Left renal pelvis (tissue), 4 donors: ENCODE data around the gene SEC23A. TPM values are rescaled to one million over a fixed set of nuclear protein-coding genes. Genes with fewer than 3 reads are reported as not detected.
"Not testable (repeated sequence)": the region's sequence is repeated elsewhere in the genome, so short reads cannot be mapped to it uniquely, and the experiment has no call there.

Experiments
- DNase-seq, 4 donors: peaks; one replicate each; pipeline ENCODE4 v3.0.0-alpha.2; 2013; ENCODE audit warnings: low read depth in 4 of 4, low spot score in 3 of 4
- polyA plus RNA-seq, 4 donors: library from polyadenylated mRNA; unstranded; fragments of 120-200 nt; gene quantifications; one replicate each; pipeline ENCODE4 v1.2.1, GENCODE V29; 2013; ENCODE audit not compliant: insufficient read length in 4 of 4

The SEC23A gene
- polyA plus RNA-seq, result 100 to 1,000 TPM in 1 of 4 donors, 10 to 100 TPM in 3; 60.5 to 120 (median 69.1) TPM

DNA sequence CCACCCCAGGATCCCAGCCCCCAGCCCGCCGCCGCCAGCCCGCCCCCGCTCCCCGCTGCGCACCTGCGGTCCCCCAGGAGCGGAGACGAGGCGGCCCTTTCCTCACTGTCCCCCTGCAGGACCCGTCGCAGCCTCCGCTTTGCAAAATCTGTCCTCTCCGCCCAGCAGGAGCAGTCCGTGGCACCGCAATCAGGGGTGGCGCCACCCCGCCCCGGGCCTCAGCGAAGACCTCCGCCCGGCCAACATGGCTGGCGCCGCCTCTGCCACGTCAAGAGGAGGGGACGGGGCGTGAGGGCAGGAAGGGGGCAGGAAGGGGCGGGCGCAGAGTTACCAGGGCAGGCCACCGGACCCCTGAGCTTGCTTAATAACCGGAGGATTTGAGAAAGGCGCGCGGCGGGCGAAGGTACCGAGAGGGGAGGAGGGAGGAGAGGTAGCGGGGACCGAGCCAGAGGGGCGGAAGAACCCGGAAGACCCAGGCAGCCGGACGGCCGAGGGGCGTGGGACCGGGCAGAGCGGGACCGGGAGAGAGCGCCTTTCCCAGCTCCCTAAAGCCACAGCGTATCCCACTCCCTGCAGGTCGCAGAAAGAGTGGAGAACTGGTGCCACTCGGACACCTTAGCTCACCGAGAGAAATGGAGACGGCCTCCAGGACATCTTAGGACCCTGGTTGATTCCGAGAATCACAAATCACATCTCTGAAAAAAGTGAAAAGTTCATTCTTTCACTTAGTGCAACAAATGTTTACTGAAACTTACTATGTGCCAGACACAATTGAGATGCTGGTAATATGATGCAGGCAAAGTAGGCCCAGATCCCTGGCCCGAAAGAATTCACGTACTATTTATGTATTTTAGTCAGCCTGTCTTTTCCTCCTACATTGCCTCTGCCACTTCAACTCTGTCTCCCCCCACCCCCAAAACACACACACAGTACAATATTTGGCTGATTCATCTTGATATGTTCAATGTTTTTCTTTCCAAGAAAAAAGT is at the start of gene SEC23A:
Gene SEC23A, minus strand, starts transcription at position 267 of the 989 bp plus-strand sequence. CDS start 7,117 bp downstream, outside the sequence.
- DNase-seq, result peak; percentile 74 to 79 (median 74)

DNA sequence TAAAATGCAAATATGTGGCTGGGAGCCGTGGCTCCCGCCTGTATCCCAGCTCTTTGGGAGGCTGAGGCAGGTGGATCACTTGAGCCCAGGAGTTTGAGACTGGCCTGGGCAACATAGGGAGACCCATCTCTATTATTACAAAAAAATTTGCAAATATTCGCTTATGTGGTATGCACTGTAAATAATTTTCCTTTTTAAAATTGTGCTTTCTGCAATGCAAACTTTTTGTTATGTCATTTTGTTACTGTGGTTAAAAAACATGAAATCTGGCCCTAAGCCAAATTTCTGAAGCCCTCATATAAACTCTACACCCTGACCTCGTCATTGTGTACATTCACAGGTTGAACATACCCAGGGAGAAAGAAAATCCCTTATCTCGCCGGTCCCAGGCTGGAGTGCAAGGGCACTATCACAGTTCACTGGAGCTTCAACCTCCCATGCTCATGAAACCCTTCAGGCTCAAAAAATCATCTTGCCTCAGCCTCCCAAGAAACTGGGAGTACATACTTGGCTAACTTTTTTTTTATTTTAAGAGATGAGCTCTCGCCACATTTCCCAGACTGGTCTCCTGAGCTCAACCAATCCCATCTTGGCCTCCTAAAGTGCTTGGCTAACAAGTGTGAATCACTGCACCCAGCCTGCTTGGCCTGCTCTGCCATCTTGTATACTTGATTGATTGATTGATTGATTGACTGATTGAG is 42.4 kb upstream of the SEC23A start:
- no peak for DNase-seq

DNA sequence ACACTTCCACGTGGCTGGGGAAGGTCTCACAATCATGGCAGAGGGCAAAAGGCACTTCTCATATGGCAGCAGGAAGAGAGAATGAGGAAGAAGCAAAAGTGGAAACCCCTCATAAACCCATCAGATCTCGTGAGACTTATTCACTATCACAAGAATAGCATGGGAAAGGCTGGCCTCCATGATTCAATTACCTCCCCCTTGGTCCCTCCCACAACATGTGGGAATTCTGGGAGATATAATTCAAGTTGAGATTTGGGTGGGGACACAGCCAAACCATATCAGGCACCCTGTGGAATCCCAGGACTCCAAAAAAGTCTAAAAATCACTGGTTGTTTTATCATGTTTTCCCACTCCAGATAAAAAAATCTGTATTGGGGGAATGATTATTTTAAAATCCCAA is 40.2 kb upstream of the SEC23A start:
- DNase-seq, result not testable (repeated sequence)

DNA sequence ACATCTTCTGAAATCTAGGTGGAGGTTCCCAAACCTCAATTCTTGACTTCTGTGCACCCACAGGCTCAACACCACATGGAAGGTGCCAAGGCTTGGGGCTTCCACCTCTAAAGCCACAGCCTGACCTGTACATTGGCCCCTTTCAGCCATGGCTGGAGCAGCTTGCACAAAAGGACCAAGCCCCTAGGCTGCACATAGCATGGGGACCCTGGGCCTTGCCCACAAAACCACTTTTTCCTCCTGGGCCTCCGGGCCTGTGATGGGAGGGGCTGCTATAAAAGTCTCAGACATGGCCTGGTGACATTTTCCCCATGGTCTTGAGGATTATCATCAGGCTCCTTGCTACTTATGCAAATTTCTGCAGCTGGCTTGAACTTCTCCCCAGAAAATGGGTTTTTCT is 38.6 kb upstream of the SEC23A start:
- DNase-seq, result not testable (repeated sequence)

DNA sequence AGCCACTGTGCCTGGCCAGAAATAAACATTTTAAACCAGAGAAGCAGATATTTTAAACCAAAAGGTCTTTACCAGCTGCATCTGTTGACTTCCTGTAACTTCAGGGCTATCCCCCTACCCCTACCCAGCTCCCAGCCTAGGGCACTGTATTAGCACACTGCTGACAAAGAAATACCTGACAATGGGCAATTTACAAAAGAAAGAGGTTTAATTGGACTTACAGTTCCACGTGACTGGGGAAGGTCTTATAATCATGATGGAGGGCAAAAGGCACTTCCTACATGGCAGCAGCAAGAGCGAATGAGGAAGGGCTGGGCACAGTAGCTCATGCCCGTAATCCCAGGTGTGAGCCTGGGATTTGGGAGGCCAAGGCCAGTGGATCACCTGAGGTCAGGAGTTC is 37.1 kb upstream of the SEC23A start:
- DNase-seq, result no peak

DNA sequence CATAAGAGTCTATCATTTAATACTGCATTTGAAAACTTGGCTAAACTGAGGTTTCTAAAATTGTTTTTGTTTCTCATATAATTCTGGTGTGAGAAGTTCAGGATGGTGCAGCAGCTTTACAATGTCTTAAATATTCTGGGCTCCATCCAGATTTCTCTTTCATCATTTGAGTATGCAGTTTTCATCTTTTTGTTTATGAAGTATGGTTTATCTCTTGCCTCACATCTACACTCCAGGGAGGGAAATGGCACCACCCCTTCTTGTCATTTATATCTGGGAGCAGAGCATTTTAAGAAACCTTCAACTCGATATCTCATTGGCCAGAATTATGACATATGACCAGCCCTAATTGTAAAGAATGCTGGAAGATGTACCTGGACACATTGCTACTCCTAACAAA is 35.4 kb upstream of the SEC23A start:
- DNase-seq, result no peak

DNA sequence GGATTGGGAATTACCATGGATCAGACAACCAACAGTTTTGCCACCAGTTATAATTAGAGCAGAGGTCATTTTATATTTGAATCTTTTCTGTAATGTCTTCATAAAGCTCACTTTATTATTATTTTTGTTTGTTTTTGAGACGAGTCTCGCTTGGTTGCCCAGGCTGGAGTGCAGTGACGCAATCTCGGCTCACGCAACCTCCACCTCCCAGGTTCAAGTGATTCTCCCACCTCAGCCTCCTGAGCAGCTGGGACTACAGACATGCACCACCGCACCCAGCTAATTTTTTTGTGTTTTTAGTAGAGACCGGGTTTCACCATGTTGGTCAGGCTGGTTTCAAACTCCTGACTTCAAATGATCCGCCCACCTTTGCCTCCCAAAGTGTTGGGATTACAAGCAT is 34.8 kb upstream of the SEC23A start:
- DNase-seq, result not testable (repeated sequence)

DNA sequence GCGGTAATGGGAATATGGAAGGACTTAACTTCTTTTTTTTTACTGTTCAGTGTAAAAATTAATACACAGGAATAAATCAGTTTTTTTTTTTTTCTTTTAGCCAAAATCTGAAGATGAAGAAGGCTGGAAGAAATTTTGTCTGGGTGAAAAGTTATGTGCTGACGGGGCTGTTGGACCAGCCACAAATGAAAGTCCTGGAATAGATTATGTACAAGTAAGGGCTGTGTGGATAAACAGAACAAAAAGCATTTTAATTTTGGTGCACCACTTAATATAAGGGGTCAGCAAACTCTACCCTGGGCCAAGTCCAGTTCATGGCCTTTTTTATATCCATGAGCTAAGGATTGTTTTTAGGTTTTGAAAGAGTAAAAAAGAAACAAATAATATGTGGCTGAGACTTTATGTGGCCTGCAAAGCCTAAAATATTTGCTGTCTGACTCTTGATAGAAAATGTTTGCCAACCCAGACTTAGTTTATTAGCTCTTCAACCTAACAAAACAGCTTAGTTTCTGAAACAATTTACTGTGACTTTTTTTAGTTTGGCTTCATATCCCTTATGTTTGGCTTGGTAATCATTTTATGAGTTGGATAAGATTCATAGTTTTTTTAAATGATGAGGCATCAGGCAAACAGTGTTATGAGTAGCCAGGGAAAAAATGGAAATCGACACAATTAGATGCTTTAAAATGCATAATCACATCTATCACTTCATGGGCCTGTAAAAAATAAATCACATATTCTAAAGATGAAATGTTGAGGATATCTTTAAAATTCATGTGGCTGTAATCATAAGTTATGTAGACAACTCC is 19.5 kb upstream of the SEC23A start:
- no peak for DNase-seq

DNA sequence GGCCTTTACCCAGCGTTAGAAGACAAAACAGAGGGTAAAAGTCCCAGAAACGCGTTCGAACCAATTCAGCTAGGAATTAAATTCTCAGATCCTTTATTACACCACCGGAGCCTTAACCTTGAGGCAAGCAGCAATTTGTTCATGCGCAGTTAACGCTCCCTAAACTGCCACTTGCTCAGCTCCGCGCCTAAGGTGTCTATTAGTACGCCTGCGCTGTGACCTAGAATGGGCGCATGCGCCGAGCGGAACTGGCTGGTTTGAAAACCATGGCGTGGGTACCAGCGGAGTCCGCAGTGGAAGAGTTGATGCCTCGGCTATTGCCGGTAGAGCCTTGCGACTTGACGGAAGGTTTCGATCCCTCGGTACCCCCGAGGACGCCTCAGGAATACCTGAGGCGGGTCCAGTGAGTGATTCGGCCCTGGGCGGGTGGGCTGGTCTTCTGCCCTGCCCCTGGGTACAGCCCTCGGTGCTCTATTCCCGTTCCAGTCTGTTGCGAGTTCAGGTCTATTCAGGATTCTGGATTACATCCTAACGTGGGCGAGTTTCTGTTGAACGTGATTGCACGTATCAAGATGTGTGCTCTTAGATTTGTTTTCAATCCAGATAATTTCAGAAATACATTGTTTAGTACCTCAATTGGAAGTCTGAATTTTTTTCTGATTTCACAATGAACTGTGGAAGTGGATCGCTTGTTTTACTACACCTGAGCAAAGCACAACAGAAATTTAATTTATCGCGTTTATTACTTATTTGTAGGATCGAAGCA is 11.2 kb upstream of the SEC23A start, which contains the start of gene GEMIN2:
Gene GEMIN2, plus strand, starts transcription at position 251 of the 766 bp plus-strand sequence. Its CDS starts 16 bp downstream, at position 267.
- peak; percentile 86 to 91 (median 88) for DNase-seq

DNA sequence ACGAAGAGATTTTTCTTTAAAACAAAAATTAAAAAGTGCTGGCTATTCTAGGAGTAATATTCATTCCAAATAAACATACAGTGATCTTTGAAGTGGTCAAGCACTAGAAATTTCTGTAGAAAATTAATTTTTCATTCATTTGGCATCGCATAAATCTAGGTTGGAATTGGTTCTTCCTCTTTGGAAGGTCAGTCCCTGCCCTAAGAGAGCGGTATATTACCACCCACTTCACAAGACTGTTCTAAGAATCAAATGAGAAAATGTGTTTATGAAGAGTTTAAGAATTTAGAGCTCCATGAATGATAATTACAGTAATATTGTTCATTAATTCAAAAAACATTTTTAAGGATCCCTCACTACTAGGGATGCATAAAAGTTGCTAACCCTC is 10.6 kb upstream of the SEC23A start:
- no peak for DNase-seq

DNA sequence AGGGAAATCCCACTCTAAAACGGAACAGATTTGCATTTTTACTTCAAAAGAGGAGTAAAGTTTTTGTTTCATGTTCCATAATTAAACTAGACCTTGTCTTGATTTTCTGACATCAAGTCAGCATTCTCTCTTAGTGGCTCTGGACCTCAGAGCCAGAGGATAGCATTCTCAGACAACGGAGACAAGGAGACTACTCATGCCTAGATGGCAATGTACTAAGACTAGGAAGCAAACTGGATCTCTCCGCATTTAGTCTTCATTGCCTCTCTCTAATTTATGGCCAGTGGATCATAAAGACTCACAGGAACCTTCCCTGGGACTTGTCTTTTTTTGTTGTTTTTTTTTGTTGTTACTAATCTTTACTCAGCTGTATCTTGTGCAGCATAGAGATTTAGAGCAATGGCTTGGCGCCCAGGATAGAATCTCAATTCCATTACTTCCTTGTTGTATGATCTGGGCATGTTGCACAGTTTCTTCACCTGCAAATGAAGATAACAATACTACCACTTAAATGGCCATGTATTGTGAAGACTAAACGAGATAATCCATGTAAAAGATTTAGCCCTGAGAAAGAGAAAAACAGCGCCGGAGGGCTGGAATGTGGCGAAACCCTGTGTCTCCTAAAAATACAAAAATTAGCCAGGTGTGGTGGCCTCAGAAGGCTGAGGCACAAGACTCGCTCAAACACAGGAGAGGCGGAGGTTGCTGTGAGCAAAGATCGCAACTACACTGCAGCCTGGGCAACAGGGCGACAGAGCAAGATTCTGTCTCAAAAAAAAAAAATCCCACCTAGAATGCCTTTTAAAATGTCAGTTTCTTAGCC is 7.1 kb upstream of the SEC23A start:
- DNase-seq, result no peak

DNA sequence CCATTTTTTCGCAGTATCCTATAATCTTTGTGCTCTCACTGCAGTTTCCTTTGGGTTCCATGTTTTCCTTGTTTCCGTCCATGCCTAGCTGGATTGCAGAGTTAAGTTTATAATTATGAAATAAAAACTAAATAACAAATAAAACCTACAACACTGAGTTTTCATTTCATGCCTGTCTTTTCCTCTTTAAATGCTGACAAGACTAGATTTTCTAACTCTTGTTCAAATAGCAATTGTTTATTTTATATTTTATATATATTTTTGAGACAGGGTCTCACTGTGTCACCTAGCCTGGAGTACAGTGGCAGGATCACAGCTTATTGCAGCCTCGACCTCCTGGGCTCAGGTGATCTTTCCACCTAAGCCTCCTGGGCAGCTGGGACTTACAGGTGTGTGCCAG is 5.8 kb upstream of the SEC23A start:
- DNase-seq, result no peak

DNA sequence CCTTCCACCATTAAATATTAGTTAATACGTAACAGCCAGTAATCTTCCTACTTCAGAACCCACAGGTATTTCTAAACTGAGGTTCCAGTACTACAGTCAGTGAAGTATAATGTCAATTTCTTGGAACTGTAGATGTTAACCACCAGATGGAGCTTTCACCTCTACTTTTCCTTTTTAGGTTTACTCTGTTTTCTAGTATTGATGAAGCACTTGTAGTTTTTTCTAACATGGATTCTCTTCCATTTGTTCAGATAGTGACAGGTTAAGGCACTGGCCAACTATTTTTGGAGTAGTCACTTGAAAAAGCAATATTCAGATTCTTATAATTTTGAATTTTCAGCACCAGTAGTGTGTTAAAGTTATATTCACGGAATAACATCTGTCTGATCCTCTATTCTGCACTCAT is 4.6 kb upstream of the SEC23A start:
- peak in 1 of 4 donors; percentile 15 for DNase-seq

DNA sequence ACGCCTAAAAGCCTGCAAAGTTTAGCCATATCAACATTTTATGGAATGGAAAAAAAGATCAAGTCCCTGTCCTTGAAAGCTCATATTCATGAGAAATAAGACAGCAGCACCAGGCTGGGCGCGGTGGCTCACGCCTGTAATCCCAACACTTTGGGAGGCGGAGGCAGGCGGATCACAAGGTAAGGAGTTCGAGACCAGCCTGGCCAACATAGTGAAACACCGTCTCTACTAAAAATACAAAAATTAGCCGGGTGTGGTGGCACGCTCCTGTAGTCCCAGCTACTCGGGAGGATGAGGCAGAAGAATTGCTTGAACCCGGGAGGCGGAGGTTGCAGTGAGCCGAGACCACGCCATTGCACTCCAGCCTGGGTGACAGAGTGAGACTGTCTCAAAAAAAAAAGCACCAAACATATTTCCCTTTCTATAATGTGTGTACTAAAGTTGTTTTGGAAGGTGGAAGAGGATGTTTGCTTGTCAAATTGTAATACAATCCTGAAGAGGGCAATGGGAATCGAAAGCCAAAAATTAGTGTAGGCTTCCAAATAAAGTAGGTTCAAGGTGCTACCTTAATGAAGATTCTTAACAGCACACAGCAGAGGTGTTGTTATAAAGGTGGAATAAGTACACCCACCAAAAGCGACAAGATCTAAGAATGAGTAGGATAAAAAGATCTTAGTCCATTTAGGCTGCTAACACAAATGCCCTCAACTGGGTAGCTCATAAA is 1.2 kb upstream of the SEC23A start:
- not testable (repeated sequence) for DNase-seq

DNA sequence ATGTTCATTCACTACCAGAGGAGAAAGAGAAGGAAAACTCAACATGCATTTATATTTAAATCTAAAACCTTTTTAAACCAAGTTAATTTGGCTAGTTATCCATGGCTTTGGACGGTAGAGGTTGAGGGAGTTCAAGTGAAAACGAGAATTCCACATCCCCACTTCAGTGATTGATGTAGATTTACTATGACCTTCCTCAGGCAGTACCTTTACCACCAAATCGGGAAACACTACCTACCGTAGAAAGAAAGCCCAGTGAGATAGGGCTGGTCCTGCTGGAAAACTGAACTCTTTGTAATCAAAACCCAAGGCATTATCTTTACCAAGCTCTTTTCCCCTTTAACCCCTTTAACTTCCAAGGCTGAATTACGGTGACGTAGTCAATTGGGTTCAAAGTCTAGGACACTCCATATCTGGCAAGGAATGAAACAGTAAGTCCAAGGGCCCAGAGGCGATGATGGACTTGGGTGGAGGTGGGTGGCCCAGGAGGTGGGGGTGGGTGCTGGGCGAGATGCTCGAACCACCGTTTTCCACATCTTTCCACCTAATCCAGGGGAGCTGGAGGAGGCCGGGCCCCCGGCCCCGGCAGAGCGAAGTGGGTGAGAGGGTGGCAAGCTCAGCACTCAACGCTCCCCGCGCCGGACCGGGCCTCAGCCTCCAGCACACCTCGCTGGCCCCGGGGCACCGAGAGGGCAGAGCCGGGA is 618 bp downstream of the SEC23A start:
- peak in 2 of 4 donors; percentile 44 to 51 for DNase-seq

DNA sequence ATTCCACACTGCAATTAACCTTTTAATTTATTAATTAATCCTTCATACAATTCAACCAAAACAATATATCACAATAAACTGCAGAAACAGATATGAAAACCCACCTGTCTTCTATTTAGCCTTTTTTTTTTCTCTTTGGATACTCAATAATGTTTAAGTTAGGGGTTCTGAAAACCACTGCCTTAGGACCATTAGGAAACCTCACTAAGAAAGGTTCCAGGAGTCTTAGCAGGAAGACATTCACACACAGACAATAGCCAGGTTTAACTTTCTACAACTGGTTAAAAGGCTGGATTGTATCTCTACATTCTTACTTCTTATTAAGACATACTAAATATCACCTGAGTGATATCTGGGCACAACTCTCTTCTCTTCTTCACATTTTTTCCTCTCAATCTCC is 3.3 kb downstream of the SEC23A start:
- no peak for DNase-seq

DNA sequence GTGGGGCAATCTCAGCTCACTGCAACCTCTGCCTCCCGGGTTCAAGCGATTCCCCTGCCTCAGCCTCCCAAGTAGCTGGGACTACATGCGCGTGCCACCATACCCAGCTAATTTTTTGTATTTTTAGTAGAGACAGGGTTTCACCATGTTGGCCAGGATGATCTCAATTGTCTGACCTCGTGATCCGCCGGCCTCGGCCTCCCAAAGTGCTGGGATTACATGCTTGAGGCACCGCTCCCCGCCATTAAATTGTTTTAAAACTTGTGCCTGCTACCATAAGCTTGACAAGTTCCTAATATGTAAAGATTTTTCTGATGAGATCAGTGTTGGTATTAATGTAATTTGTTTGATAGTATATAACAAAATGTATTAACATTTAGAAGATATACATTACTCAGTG is 3.8 kb downstream of the SEC23A start:
- DNase-seq, result not testable (repeated sequence)

DNA sequence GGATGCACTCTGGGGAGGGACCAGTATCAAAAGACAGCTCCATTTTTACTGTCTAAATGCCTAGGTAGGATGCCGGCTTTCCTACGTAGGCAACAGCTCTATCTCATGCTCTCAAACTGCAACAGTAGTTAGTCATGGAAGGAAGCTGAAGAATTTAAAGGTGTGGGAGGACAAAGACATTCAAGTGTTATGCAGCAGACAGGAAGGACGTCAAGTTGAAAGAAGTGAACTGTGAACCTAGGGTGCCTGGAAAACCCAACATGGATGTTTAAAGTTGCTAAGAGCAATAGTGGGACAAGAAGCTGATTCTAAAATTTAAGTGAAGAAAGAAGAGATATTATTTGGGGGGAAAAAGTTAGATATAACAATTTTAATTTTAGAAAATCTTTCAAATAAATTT is 5.9 kb downstream of the SEC23A start:
- DNase-seq, result no peak
